Activated CD4-positive, alpha-beta T cell treated with anti-CD3 and anti-CD28 coated beads for 36 hours (primary cell): ENCODE results near the gene TRAPPC8. TPM values are rescaled to one million over a fixed set of nuclear protein-coding genes. Genes with fewer than 3 reads are reported as not detected.
"Not testable (repeated sequence)": the region's sequence is repeated elsewhere in the genome, so short reads cannot be mapped to it uniquely, and the experiment has no call there.

Experiments
- ATAC-seq: fragments of 200-7000 bp; cut with Tn5 transposase; one replicate; pipeline ENCODE4 v1.10.0; 2021; ENCODE audit warnings: mild to moderate bottlenecking, moderate library complexity
- CTCF ChIA-PET: fragments of 350-600 bp; sonication (Branson Sonifier 250); formaldehyde crosslinking; loops from one replicate; lab custom pipeline; 2021; ENCODE audit warnings: antibody characterized with exemption; lab: Charles Lee
- POLR2A ChIA-PET: fragments of 350-600 bp; sonication (Branson Sonifier 250); formaldehyde crosslinking; loops from one replicate; lab custom pipeline; 2021; ENCODE audit warnings: antibody characterized with exemption, inconsistent platforms; lab: Charles Lee
- DNase-seq: peaks from one replicate; pipeline ENCODE4 v3.0.0-alpha.2; 2020
- H3K27ac Mint-ChIP-seq: one replicate; pipeline ENCODE4 v1.8.0; 2021; ENCODE audit warnings: mixed read lengths
- H3K27me3 Mint-ChIP-seq: one replicate; pipeline ENCODE4 v1.8.0; 2021; ENCODE audit warnings: mixed read lengths
- H3K36me3 Mint-ChIP-seq: one replicate; pipeline ENCODE4 v1.8.0; 2021; ENCODE audit warnings: low read depth, mixed read lengths
- H3K4me1 Mint-ChIP-seq: one replicate; pipeline ENCODE4 v1.8.0; 2021; ENCODE audit warnings: mixed read lengths
- H3K4me3 Mint-ChIP-seq: one replicate; pipeline ENCODE4 v1.8.0; 2021; ENCODE audit warnings: mild to moderate bottlenecking, moderate library complexity, mixed read lengths
- H3K9me3 Mint-ChIP-seq: one replicate; pipeline ENCODE4 v1.8.0; 2021; ENCODE audit warnings: low read depth, mixed read lengths
- intact Hi-C, 2 experiments: fragments of 100-400 bp; cut with DNase I in 1 of 2; cut with micrococcal nuclease in 1 of 2; formaldehyde crosslinking; loops; one replicate each; pipeline versions ENCODE4 v1.14.2 to v1.15.1; 2022 to 2024; cut with DNase I, micrococcal nuclease
- total RNA-seq, 2 experiments: library from RNA; stranded (reverse); gene quantifications; one replicate each; pipeline ENCODE4 v1.2.3, GENCODE V29; 2021

Gene TRAPPC8
- total RNA-seq, 2 experiments from 2014 or later, result 23.3 to 24.2 TPM

- ATAC-seq (no peak), DNase-seq (no peak)
- intact Hi-C loops, result no loop called here
- CTCF ChIA-PET, result interaction anchor here (0.6 to 1.3 kb wide), 4 partner anchors 16 to 43 kb away, joined by 3 read pairs; no protein-coding TSS in a partner anchor
- POLR2A ChIA-PET, result no interaction called here
- no peaks in the 10 kb centered on the region for H3K4me1 Mint-ChIP-seq
- no peak overlapping the region for H3K4me3 Mint-ChIP-seq
- no peaks in the 10 kb centered on the region for H3K9me3 Mint-ChIP-seq
- no peak overlapping the region for H3K27ac Mint-ChIP-seq
- H3K36me3 Mint-ChIP-seq, result peaks cover 37% of the 10 kb centered on the region
- no peaks in the 10 kb centered on the region for H3K27me3 Mint-ChIP-seq
These were observed 92.1 kb downstream of the TRAPPC8 start for GRCh38 chr18:31850844-31851243.

- ChIA-PET CTCF (no interaction called here), POLR2A (no interaction called here)
- Mint-ChIP-seq H3K9me3 (no peaks in the 10 kb centered on the region), H3K36me3 (peaks cover 35% of the 10 kb centered on the region), H3K27ac (no peak overlapping the region), H3K4me1 (no peaks in the 10 kb centered on the region), H3K27me3 (no peaks in the 10 kb centered on the region), H3K4me3 (no peak overlapping the region)
- intact Hi-C loops, result loop anchor here in 1 of 2 experiments (5.0 kb wide), 1 partner anchor 42 kb away; no protein-coding TSS in a partner anchor
- DNase-seq (no peak), ATAC-seq (no peak)
These were observed 102.4 kb downstream of the TRAPPC8 start for GRCh38 chr18:31840499-31840898.

GRCh38 chr18:31837879-31838278, 105.0 kb downstream of the TRAPPC8 start:
- Mint-ChIP-seq H3K27ac (no peak overlapping the region), H3K4me3 (no peak overlapping the region), H3K27me3 (no peaks in the 10 kb centered on the region), H3K4me1 (no peaks in the 10 kb centered on the region), H3K9me3 (no peaks in the 10 kb centered on the region), H3K36me3 (peaks cover 40% of the 10 kb centered on the region)
- CTCF ChIA-PET, result interaction anchor here (2.9 kb wide), 1 partner anchor 17 kb away, joined by 16 read pairs; no protein-coding TSS in a partner anchor
- intact Hi-C loops, result no loop called here
- POLR2A ChIA-PET, result no interaction called here
- ATAC-seq, result no peak
- DNase-seq, result no peak

- no peak for DNase-seq
- H3K4me1 Mint-ChIP-seq, result no peaks in the 10 kb centered on the region
- peaks cover 42% of the 10 kb centered on the region for H3K36me3 Mint-ChIP-seq
- no peak overlapping the region for H3K27ac Mint-ChIP-seq
- ATAC-seq, result no peak
- POLR2A ChIA-PET, result no interaction called here
- intact Hi-C loops, result no loop called here
- no peaks in the 10 kb centered on the region for H3K27me3 Mint-ChIP-seq
- no peaks in the 10 kb centered on the region for H3K9me3 Mint-ChIP-seq
- no peak overlapping the region for H3K4me3 Mint-ChIP-seq
- CTCF ChIA-PET, result no interaction called here
These were observed 107.3 kb downstream of the TRAPPC8 start for GRCh38 chr18:31835528-31836133.

- peaks cover 16% of the 10 kb centered on the region for H3K9me3 Mint-ChIP-seq
- H3K36me3 Mint-ChIP-seq, result peaks cover 56% of the 10 kb centered on the region
- DNase-seq (no peak), ATAC-seq (no peak)
- no peaks in the 10 kb centered on the region for H3K4me1 Mint-ChIP-seq
- no peak overlapping the region for H3K27ac Mint-ChIP-seq
- POLR2A ChIA-PET, result interaction anchor here (0.6 kb wide), 1 partner anchor 58 kb away, joined by 3 read pairs; no protein-coding TSS in a partner anchor
- CTCF ChIA-PET, result no interaction called here
- H3K4me3 Mint-ChIP-seq, result no peak overlapping the region
- H3K27me3 Mint-ChIP-seq, result no peaks in the 10 kb centered on the region
- intact Hi-C loops, result no loop called here
These were observed 111.0 kb downstream of the TRAPPC8 start for GRCh38 chr18:31831903-31832302.

- DNase-seq (no peak), ATAC-seq (no peak)
- ChIA-PET POLR2A (interaction anchor here (0.7 kb wide), 1 partner anchor 60 kb away, joined by 3 read pairs; no protein-coding TSS in a partner anchor), CTCF (interaction anchor here (0.6 kb wide), 1 partner anchor 76 kb away, joined by 4 read pairs; no protein-coding TSS in a partner anchor)
- Mint-ChIP-seq H3K36me3 (peaks cover 47% of the 10 kb centered on the region), H3K4me1 (no peaks in the 10 kb centered on the region), H3K4me3 (no peak overlapping the region), H3K9me3 (peaks cover 16% of the 10 kb centered on the region), H3K27ac (no peak overlapping the region), H3K27me3 (no peaks in the 10 kb centered on the region)
- intact Hi-C loops, result no loop called here
These were observed 112.2 kb downstream of the TRAPPC8 start for GRCh38 chr18:31830686-31831085.

GRCh38 chr18:31828613-31829012, 114.3 kb downstream of the TRAPPC8 start:
- intact Hi-C loops, result no loop called here
- no peak overlapping the region for H3K4me3 Mint-ChIP-seq
- CTCF ChIA-PET, result no interaction called here

GRCh38 chr18:31826673-31827325, 116.1 kb downstream of the TRAPPC8 start:
- H3K27ac Mint-ChIP-seq, result not testable (repeated sequence)

More at GRCh38 chr18:31828613-31829012, 114.3 kb downstream of the TRAPPC8 start:
- Mint-ChIP-seq H3K36me3 (peaks cover 37% of the 10 kb centered on the region), H3K27me3 (no peaks in the 10 kb centered on the region), H3K27ac (no peak overlapping the region), H3K4me1 (no peaks in the 10 kb centered on the region), H3K9me3 (peaks cover 16% of the 10 kb centered on the region)
- no peak for ATAC-seq
- POLR2A ChIA-PET, result no interaction called here
- DNase-seq, result no peak

GRCh38 chr18:31825772-31826171, 117.2 kb downstream of the TRAPPC8 start:
- POLR2A ChIA-PET, result no interaction called here
- Mint-ChIP-seq H3K4me3 (no peak overlapping the region), H3K27me3 (no peaks in the 10 kb centered on the region), H3K9me3 (peaks cover 16% of the 10 kb centered on the region), H3K27ac (no peak overlapping the region), H3K36me3 (peaks cover 30% of the 10 kb centered on the region), H3K4me1 (no peaks in the 10 kb centered on the region)
- DNase-seq (no peak), ATAC-seq (no peak)
- intact Hi-C loops, result no loop called here
- CTCF ChIA-PET, result interaction anchor here (1.4 kb wide), 1 partner anchor 270 kb away, joined by 3 read pairs; no protein-coding TSS in a partner anchor

More at GRCh38 chr18:31826673-31827325, 116.1 kb downstream of the TRAPPC8 start:
- ATAC-seq, intact Hi-C loops, POLR2A ChIA-PET, H3K4me3 Mint-ChIP-seq, H3K27me3 Mint-ChIP-seq, DNase-seq, H3K4me1 Mint-ChIP-seq: not testable (repeated sequence)
- CTCF ChIA-PET, result interaction anchor here (0.7 kb wide), 1 partner anchor 303 kb away, joined by 3 read pairs; no protein-coding TSS in a partner anchor
- H3K36me3 Mint-ChIP-seq, result peaks cover 31% of the 10 kb centered on the region
- peaks cover 16% of the 10 kb centered on the region for H3K9me3 Mint-ChIP-seq

GRCh38 chr18:31821545-31822171, 121.3 kb downstream of the TRAPPC8 start:
- Mint-ChIP-seq H3K36me3 (no peaks in the 10 kb centered on the region), H3K27me3 (peaks cover 2% of the 10 kb centered on the region), H3K27ac (no peak overlapping the region), H3K4me1 (no peaks in the 10 kb centered on the region), H3K9me3 (no peaks in the 10 kb centered on the region), H3K4me3 (no peak overlapping the region)
- CTCF ChIA-PET, result interaction anchor here (0.6 to 2.3 kb wide), 4 partner anchors 17 to 562 kb away, joined by 3 to 16 read pairs (median 3); no protein-coding TSS in a partner anchor
- intact Hi-C loops, result no loop called here
- DNase-seq (no peak), ATAC-seq (no peak)
- POLR2A ChIA-PET, result interaction anchor here (0.8 kb wide), 1 partner anchor 198 kb away, joined by 4 read pairs; no protein-coding TSS in a partner anchor

- no peak for ATAC-seq
- DNase-seq, result no peak
- H3K9me3 Mint-ChIP-seq, result no peaks in the 10 kb centered on the region
- no peak overlapping the region for H3K27ac Mint-ChIP-seq
- POLR2A ChIA-PET, result no interaction called here
- no peaks in the 10 kb centered on the region for H3K36me3 Mint-ChIP-seq
- intact Hi-C loops, result loop anchor here (1.0 kb wide), 3 partner anchors 79 to 264 kb away; no protein-coding TSS in a partner anchor
- no peak overlapping the region for H3K4me3 Mint-ChIP-seq
- H3K27me3 Mint-ChIP-seq, result peaks cover 2% of the 10 kb centered on the region
- no peaks in the 10 kb centered on the region for H3K4me1 Mint-ChIP-seq
- CTCF ChIA-PET, result interaction anchor here (0.7 to 2.3 kb wide), 9 partner anchors 8 to 203 kb away, joined by 3 to 16 read pairs (median 3); no protein-coding TSS in a partner anchor
These were observed 123.1 kb downstream of the TRAPPC8 start for GRCh38 chr18:31819925-31820229.
